IPS-15b (cell line): Measurements from ENCODE around the gene PFDN1.

Experiments
- H3K27me3 ChIP-seq: one replicate; pipeline ENCODE4 v1.6.1; 2013; ENCODE audit warnings: low read length; ENCODE audit not compliant: control insufficient read depth, insufficient read depth
- H3K36me3 ChIP-seq: one replicate; pipeline ENCODE4 v1.6.1; 2013; ENCODE audit warnings: low read length; ENCODE audit not compliant: control insufficient read depth, insufficient read depth
- H3K4me1 ChIP-seq: one replicate; pipeline ENCODE4 v1.6.1; 2013; ENCODE audit warnings: mild to moderate bottlenecking, low read length; ENCODE audit not compliant: control insufficient read depth, insufficient read depth
- H3K4me3 ChIP-seq: one replicate; pipeline ENCODE4 v1.5.1; 2013; ENCODE audit warnings: low read depth, low read length
- H3K9ac ChIP-seq: one replicate; pipeline ENCODE4 v1.6.1; 2013; ENCODE audit warnings: low read depth, mild to moderate bottlenecking, low read length
- H3K9me3 ChIP-seq: one replicate; pipeline ENCODE4 v1.6.1; 2013; ENCODE audit warnings: mild to moderate bottlenecking, low read length; ENCODE audit not compliant: control insufficient read depth, insufficient read depth

PFDN1 gene

GRCh38 chr5:140242890-140243585 is 59.9 kb downstream of the PFDN1 start:
- Histone ChIP-seq H3K4me3 (no peak overlapping the region), H3K36me3 (no peaks in the 10 kb centered on the region), H3K9me3 (no peaks in the 10 kb centered on the region), H3K4me1 (peaks cover 18% of the 10 kb centered on the region), H3K9ac (no peak overlapping the region), H3K27me3 (no peaks in the 10 kb centered on the region)

DNA sequence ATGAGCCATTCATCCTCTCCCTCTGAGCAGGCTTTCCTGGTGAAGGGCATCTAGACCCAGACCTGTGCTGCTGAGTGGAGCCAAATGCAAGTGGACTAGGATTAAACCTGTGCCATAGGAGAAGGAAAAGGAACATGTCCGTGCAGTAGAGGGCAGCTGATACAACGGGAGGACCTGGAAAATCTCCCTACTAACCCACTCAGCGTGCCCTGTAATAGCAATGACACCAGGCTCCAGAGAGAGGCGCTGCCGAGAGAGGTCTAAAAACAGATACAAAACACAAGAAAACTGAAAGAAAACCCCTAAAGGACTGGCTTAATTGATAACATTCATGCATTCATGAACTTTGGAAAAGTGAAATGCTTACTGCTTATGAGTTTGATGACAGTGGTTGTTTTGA is 60.8 kb downstream of the PFDN1 start:
- H3K4me1 ChIP-seq = peaks cover 18% of the 10 kb centered on the region
- no peaks in the 10 kb centered on the region for H3K36me3 ChIP-seq
- H3K9me3 ChIP-seq = no peaks in the 10 kb centered on the region
- H3K27me3 ChIP-seq = no peaks in the 10 kb centered on the region
- no peak overlapping the region for H3K4me3 ChIP-seq
- no peak overlapping the region for H3K9ac ChIP-seq

GRCh38 chr5:140240987-140241706 is 61.8 kb downstream of the PFDN1 start:
- Histone ChIP-seq H3K36me3 (no peaks in the 10 kb centered on the region), H3K27me3 (no peaks in the 10 kb centered on the region), H3K9me3 (no peaks in the 10 kb centered on the region), H3K9ac (no peak overlapping the region), H3K4me3 (no peak overlapping the region), H3K4me1 (peaks cover 18% of the 10 kb centered on the region)

- Histone ChIP-seq H3K36me3 (no peaks in the 10 kb centered on the region), H3K27me3 (no peaks in the 10 kb centered on the region), H3K4me1 (peaks cover 14% of the 10 kb centered on the region), H3K4me3 (no peak overlapping the region), H3K9ac (no peak overlapping the region), H3K9me3 (no peaks in the 10 kb centered on the region)
Measured at GRCh38 chr5:140239939-140240700, 62.8 kb downstream of the PFDN1 start.

DNA sequence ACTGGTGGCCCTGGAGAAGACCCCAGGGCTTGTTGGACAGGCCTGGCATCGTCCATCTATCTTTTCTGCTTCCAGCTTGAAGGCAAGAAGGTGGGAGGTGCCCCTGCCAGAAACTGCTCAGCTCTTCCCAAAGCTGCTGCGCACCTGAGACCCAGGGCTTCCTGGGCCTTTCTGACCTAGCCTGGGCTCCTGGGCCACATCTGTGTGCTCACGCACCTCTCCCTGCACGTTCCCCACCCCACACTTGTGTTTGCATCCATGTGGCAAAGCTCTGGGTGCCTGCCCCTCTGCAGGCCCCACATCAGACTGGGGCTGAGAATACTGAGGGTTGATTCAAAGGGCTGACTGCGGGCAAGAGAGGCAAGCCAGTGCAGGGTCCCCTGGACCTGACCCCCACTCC is 63.4 kb downstream of the PFDN1 start:
- no peak overlapping the region for H3K9ac ChIP-seq
- H3K4me3 ChIP-seq = no peak overlapping the region

GRCh38 chr5:140238756-140239155 is 64.1 kb downstream of the PFDN1 start:
- no peak overlapping the region for H3K4me3 ChIP-seq
- H3K27me3 ChIP-seq = no peaks in the 10 kb centered on the region
- no peaks in the 10 kb centered on the region for H3K36me3 ChIP-seq
- H3K9ac ChIP-seq = no peak overlapping the region
- H3K4me1 ChIP-seq = peaks cover 14% of the 10 kb centered on the region
- H3K9me3 ChIP-seq = no peaks in the 10 kb centered on the region

More for the DNA sequence above, 63.4 kb downstream of the PFDN1 start:
- no peaks in the 10 kb centered on the region for H3K36me3 ChIP-seq
- H3K9me3 ChIP-seq = no peaks in the 10 kb centered on the region
- H3K4me1 ChIP-seq = peaks cover 14% of the 10 kb centered on the region
- no peaks in the 10 kb centered on the region for H3K27me3 ChIP-seq

DNA sequence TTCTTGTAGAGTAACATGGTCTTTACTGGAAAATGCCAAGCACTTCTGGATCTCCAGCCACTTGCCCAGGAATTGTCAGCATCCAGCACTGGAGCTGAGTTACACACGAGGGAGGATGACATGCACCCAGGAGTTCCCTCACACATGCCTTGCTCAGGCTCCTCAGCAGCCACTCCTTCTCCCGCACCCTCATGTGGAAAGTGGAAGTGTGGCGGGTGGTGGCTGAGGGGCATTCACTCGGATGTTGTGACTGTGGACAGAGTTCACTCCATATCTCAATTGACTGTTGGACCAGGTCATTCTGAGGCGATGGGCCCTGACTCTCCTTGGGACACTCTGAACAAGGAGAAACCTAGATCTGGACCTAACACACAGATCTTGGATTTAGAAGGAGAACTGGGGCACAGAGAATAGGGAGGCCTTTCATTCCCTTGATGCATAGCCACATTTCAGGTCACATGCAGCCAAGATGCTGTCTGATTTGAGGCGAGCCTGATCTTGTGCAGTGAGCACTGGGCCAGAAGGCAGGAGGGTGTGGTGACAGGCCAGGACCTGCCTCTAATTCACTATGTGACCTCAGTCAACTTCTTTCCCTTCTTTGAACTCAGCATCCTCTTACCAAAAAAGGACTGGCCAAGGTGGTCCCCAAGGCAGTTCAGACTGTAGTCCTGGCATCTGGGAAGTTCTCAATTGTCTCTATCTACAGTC is 65.9 kb downstream of the PFDN1 start:
- Histone ChIP-seq H3K36me3 (no peaks in the 10 kb centered on the region), H3K9me3 (no peaks in the 10 kb centered on the region), H3K9ac (no peak overlapping the region), H3K4me1 (peaks cover 14% of the 10 kb centered on the region), H3K4me3 (no peak overlapping the region), H3K27me3 (no peaks in the 10 kb centered on the region)

- Histone ChIP-seq H3K27me3 (no peaks in the 10 kb centered on the region), H3K9me3 (no peaks in the 10 kb centered on the region), H3K4me1 (peaks cover 5% of the 10 kb centered on the region), H3K36me3 (no peaks in the 10 kb centered on the region), H3K9ac (no peak overlapping the region), H3K4me3 (no peak overlapping the region)
Measured at GRCh38 chr5:140235791-140236551, 66.9 kb downstream of the PFDN1 start.

DNA sequence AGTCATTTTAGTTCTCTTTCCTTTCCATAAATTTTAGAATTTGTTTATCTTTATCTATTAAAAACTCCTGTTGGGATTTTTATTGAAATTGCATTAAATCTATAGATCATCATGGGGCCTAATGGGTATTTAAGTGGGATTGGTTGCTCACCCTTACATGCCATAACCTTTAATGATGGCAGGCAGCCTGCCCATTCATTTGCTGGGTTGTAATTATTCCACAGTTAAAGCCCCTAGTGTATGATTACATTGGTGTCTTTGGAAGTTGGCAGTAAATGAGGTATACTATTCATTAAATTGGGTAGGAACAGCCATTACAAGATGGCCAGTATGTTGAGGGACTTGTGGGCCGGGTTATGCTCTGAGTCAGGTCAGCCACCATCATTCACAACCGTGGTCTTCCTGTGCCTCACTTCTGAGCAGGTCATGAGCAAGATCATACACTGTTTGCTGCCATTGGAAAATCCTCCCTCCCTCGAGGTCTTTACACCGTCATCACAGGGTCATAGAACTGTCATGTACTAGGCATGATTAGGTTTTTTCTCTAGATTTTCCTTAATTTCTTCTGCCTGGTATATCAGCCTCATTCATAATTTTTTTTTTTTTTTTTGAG is 68.4 kb downstream of the PFDN1 start:
- Histone ChIP-seq H3K4me1 (no peaks in the 10 kb centered on the region), H3K9ac (no peak overlapping the region), H3K27me3 (no peaks in the 10 kb centered on the region), H3K9me3 (no peaks in the 10 kb centered on the region), H3K4me3 (no peak overlapping the region), H3K36me3 (no peaks in the 10 kb centered on the region)

DNA sequence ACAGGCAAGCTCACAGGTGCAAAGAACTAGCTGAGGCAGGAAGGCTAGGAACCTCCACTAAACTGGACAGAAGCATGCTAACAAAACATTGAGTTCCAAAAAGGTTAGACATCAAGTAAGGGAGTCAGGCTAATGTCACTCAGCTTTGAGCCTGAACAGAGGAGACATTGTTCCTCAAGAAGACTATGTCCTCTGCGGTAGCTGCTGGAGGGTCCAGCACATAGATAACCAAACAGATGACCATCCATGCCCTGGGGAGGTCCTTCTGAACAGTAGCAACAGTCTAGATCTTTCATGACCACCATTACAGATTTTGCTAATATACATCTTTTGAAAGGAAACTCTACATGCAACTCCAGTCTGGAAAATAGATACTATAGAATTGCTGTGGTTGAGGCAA is 70.2 kb downstream of the PFDN1 start:
- Histone ChIP-seq H3K9ac (no peak overlapping the region), H3K4me3 (no peak overlapping the region), H3K4me1 (no peaks in the 10 kb centered on the region), H3K36me3 (no peaks in the 10 kb centered on the region), H3K9me3 (no peaks in the 10 kb centered on the region), H3K27me3 (no peaks in the 10 kb centered on the region)
